Stimulated activated CD8-positive, alpha-beta memory T cell treated with anti-CD3 and anti-CD28 coated beads, Interleukin-4, amount 100 ng/mL, for 48 hours (primary cell): Measurements from ENCODE around the gene IFNK.
"Not testable (repeated sequence)": the region's sequence is repeated elsewhere in the genome, so short reads cannot be mapped to it uniquely, and the experiment has no call there.

Experiments used
- DNase-seq: peaks from one replicate; pipeline ENCODE4 v3.0.0-alpha.2; 2020

Gene IFNK

GRCh38 chr9:27524236-27524635 is at the start of gene IFNK:
Gene IFNK, plus strand, starts transcription at chr9:27524290. Its CDS starts 47 bp downstream, at chr9:27524337.
- DNase-seq: no peak

- no peak for DNase-seq
Measured at GRCh38 chr9:27474305-27474704, 49.8 kb upstream of the IFNK start.

- no peak for DNase-seq
Measured at GRCh38 chr9:27475057-27475595, 49.0 kb upstream of the IFNK start.

- DNase-seq: no peak
Measured at GRCh38 chr9:27476870-27477515, 47.1 kb upstream of the IFNK start.

- DNase-seq: no peak
Measured at GRCh38 chr9:27478322-27478721, 45.8 kb upstream of the IFNK start.

- DNase-seq: no peak
Measured at GRCh38 chr9:27482709-27483108, 41.4 kb upstream of the IFNK start.

- DNase-seq: no peak
Measured at GRCh38 chr9:27483576-27483975, 40.5 kb upstream of the IFNK start.

- no peak for DNase-seq
Measured at GRCh38 chr9:27485158-27485557, 38.9 kb upstream of the IFNK start.

- DNase-seq: no peak
Measured at GRCh38 chr9:27487128-27487640, 36.9 kb upstream of the IFNK start.

GRCh38 chr9:27487927-27488326 is 36.2 kb upstream of the IFNK start:
- DNase-seq: no peak

GRCh38 chr9:27489087-27489876 is 34.8 kb upstream of the IFNK start:
- DNase-seq: no peak

- no peak for DNase-seq
Measured at GRCh38 chr9:27491154-27491553, 32.9 kb upstream of the IFNK start.

- DNase-seq: no peak
Measured at GRCh38 chr9:27495480-27496134, 28.5 kb upstream of the IFNK start.

- no peak for DNase-seq
Measured at GRCh38 chr9:27496135-27496504, 28.0 kb upstream of the IFNK start.

GRCh38 chr9:27497883-27498417 is 26.1 kb upstream of the IFNK start:
- DNase-seq: no peak

GRCh38 chr9:27499451-27499850 is 24.6 kb upstream of the IFNK start:
- no peak for DNase-seq

GRCh38 chr9:27500902-27501301 is 23.2 kb upstream of the IFNK start:
- DNase-seq: not testable (repeated sequence)

- no peak for DNase-seq
Measured at GRCh38 chr9:27503623-27504022, 20.5 kb upstream of the IFNK start.

GRCh38 chr9:27504259-27504658 is 19.8 kb upstream of the IFNK start:
- no peak for DNase-seq

GRCh38 chr9:27505744-27506161 is 18.3 kb upstream of the IFNK start:
- DNase-seq: no peak

GRCh38 chr9:27506981-27507380 is 17.1 kb upstream of the IFNK start:
- no peak for DNase-seq

- no peak for DNase-seq
Measured at GRCh38 chr9:27510780-27511179, 13.3 kb upstream of the IFNK start.

- no peak for DNase-seq
Measured at GRCh38 chr9:27511771-27512170, 12.3 kb upstream of the IFNK start.
